Measurements from ENCODE around the gene MEF2A. TPM values are rescaled to one million over a fixed set of nuclear protein-coding genes. Genes with fewer than 3 reads are reported as not detected.
A peak's percentile ranks its signal among the peaks of the same experiment; 100 is the strongest.

The MEF2A gene
- total RNA-seq, 2 donors from 2014 or later, result 164 to 168 TPM

- no peak for DNase-seq (ENCODE audit: low spot score)
- Histone ChIP-seq H3K27me3 (replicated peaks; ENCODE audit: insufficient read depth) (no peaks in the 10 kb centered on the region), H3K9me3 (no peaks in the 10 kb centered on the region), H3K27ac (peak overlapping the region; percentile 1 to 93), H3K4me1 (ENCODE audit: control insufficient read depth in 1 of 2, low read depth in 2 of 2) (peaks cover 47 to 61% of the 10 kb centered on the region in 2 donors), H3K36me3 (no peaks in the 10 kb centered on the region), H3K4me3 (peak overlapping the region; percentile 97)
- TF ChIP-seq, protein P1, sequence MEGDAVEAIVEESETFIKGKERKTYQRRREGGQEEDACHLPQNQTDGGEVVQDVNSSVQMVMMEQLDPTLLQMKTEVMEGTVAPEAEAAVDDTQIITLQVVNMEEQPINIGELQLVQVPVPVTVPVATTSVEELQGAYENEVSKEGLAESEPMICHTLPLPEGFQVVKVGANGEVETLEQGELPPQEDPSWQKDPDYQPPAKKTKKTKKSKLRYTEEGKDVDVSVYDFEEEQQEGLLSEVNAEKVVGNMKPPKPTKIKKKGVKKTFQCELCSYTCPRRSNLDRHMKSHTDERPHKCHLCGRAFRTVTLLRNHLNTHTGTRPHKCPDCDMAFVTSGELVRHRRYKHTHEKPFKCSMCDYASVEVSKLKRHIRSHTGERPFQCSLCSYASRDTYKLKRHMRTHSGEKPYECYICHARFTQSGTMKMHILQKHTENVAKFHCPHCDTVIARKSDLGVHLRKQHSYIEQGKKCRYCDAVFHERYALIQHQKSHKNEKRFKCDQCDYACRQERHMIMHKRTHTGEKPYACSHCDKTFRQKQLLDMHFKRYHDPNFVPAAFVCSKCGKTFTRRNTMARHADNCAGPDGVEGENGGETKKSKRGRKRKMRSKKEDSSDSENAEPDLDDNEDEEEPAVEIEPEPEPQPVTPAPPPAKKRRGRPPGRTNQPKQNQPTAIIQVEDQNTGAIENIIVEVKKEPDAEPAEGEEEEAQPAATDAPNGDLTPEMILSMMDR (IDR thresholded peaks at IDR 0.05), result no peak
- ATAC-seq (ENCODE audit: insufficient number of reproducible peaks, low FRiP score, low read depth), result no peak
Measured at GRCh38 chr15:99568625-99569352, 3.0 kb downstream of the MEF2A start.

- peaks cover 45 to 66% of the 10 kb centered on the region in 2 donors for H3K4me1 ChIP-seq (ENCODE audit: control insufficient read depth in 1 of 2, low read depth in 2 of 2)
- no peak overlapping the region for H3K4me3 ChIP-seq
- H3K36me3 ChIP-seq, result no peaks in the 10 kb centered on the region
- TF ChIP-seq, protein P1 (IDR thresholded peaks at IDR 0.05), result no peak
- H3K27ac ChIP-seq, result peak overlapping the region; percentile 5 to 45
- no peak for ATAC-seq (ENCODE audit: insufficient number of reproducible peaks, low FRiP score, low read depth)
- H3K9me3 ChIP-seq, result no peaks in the 10 kb centered on the region
- no peaks in the 10 kb centered on the region for H3K27me3 ChIP-seq (replicated peaks; ENCODE audit: insufficient read depth)
- DNase-seq (ENCODE audit: low spot score), result no peak
Measured at GRCh38 chr15:99571299-99571698, 5.5 kb downstream of the MEF2A start.

DNA sequence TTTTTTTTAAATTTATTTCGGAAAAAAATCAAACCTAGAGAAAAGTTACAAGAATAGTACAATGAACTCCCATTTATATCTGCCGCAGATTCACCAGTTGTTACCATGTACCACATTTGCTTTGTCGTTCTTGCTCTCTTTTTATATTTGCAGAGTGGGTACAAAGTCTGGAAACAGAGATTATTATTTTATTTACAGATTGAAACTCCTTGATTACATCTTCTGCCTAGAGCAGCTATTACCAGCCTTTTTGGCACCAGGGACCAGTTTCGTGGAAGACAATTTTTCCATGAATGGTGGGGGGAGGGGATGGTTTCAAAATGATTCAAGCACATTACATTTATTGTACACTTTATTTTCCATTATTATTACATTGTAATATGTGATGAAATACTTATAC is 8.3 kb downstream of the MEF2A start:
- no peaks in the 10 kb centered on the region for H3K27me3 ChIP-seq (replicated peaks; ENCODE audit: insufficient read depth)
- DNase-seq (ENCODE audit: low spot score) (no peak), ATAC-seq (ENCODE audit: insufficient number of reproducible peaks, low FRiP score, low read depth) (no peak)
- H3K36me3 ChIP-seq, result no peaks in the 10 kb centered on the region
- H3K27ac ChIP-seq, result no peak overlapping the region
- H3K9me3 ChIP-seq, result no peaks in the 10 kb centered on the region
- H3K4me3 ChIP-seq, result no peak overlapping the region
- TF ChIP-seq, protein P1 (IDR thresholded peaks at IDR 0.05), result no peak
- peaks cover 45 to 79% of the 10 kb centered on the region in 2 donors for H3K4me1 ChIP-seq (ENCODE audit: control insufficient read depth in 1 of 2, low read depth in 2 of 2)

- peaks cover 44 to 80% of the 10 kb centered on the region in 2 donors for H3K4me1 ChIP-seq (ENCODE audit: control insufficient read depth in 1 of 2, low read depth in 2 of 2)
- TF ChIP-seq, protein P1 (IDR thresholded peaks at IDR 0.05), result no peak
Measured at GRCh38 chr15:99574502-99574901, 8.7 kb downstream of the MEF2A start.

DNA sequence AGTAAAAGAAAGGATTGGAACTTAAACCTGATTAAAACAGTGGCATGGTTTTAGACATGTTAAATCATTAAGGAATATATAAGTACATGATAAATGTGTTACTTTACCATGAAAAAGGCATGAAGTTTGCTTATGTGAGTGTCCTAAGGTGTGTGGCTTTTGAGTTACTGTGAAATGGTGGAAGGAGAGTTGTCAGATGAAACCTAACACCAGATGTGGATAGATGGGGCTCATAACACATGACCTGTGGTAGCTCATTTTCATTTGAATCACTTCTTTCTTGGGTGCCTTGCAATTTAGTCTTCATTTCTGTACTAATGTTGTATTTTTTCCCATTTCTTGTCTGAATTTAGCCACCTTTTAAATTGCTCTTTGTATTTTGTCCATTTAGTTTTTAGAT is 13.0 kb downstream of the MEF2A start:
- TF ChIP-seq, protein P1 (IDR thresholded peaks at IDR 0.05), result no peak
- Histone ChIP-seq H3K27me3 (replicated peaks; ENCODE audit: insufficient read depth) (no peaks in the 10 kb centered on the region), H3K4me3 (no peak overlapping the region), H3K27ac (peak overlapping the region in 1 of 2 donors; percentile 1), H3K4me1 (ENCODE audit: control insufficient read depth in 1 of 2, low read depth in 2 of 2) (peaks cover 38 to 70% of the 10 kb centered on the region in 2 donors), H3K36me3 (no peaks in the 10 kb centered on the region), H3K9me3 (no peaks in the 10 kb centered on the region)
- ATAC-seq (ENCODE audit: insufficient number of reproducible peaks, low FRiP score, low read depth) (no peak), DNase-seq (ENCODE audit: low spot score) (no peak)

More at GRCh38 chr15:99574502-99574901, 8.7 kb downstream of the MEF2A start:
- Histone ChIP-seq H3K27me3 (replicated peaks; ENCODE audit: insufficient read depth) (no peaks in the 10 kb centered on the region), H3K36me3 (no peaks in the 10 kb centered on the region), H3K4me3 (no peak overlapping the region), H3K27ac (no peak overlapping the region), H3K9me3 (no peaks in the 10 kb centered on the region)
- ATAC-seq (ENCODE audit: insufficient number of reproducible peaks, low FRiP score, low read depth), result no peak
- DNase-seq (ENCODE audit: low spot score), result no peak
